GM23338 (cell line): Measurements from ENCODE around the gene ZBTB7C. TPM values are rescaled to one million over a fixed set of nuclear protein-coding genes. Genes with fewer than 3 reads are reported as not detected.

Experiments
- ATAC-seq: fragments of 200-7000 bp; cut with Tn5 transposase; 3 replicates; pipeline ENCODE4 v1.9.1; 2020
- DNase-seq: peaks from one replicate; pipeline ENCODE4 v3.0.0-alpha.2; 2015; ENCODE audit warnings: low spot score
- H2AFZ ChIP-seq: fragments of 200-600 bp; sonication (generic); 2 replicates; pipeline ENCODE4 v1.8.0; 2016; ENCODE audit warnings: antibody characterized with exemption, mild to moderate bottlenecking, moderate library complexity
- H3F3A ChIP-seq: fragments of 200-600 bp; sonication (generic); replicated peaks from 2 replicates; pipeline ENCODE4 v1.8.0; 2017; ENCODE audit warnings: antibody characterized with exemption, mixed run types, low read depth
- H3K27ac ChIP-seq: fragments of 200-600 bp; sonication (generic); 2 replicates; pipeline ENCODE4 v1.6.1; 2016; ENCODE audit warnings: low read depth
- H3K27me3 ChIP-seq: fragments of 200-600 bp; sonication (generic); 2 replicates; pipeline ENCODE4 v1.8.0; 2016; ENCODE audit warnings: mild to moderate bottlenecking, mixed run types, moderate library complexity; ENCODE audit not compliant: insufficient read depth
- H3K36me3 ChIP-seq: fragments of 200-600 bp; sonication (generic); 2 replicates; pipeline ENCODE4 v1.8.0; 2016; ENCODE audit warnings: mild to moderate bottlenecking; ENCODE audit not compliant: insufficient read depth
- H3K4me1 ChIP-seq: fragments of 200-600 bp; sonication (generic); 2 replicates; pipeline ENCODE4 v1.8.0; 2016; ENCODE audit warnings: mild to moderate bottlenecking, moderate library complexity; ENCODE audit not compliant: insufficient read depth
- H3K4me2 ChIP-seq: fragments of 200-600 bp; sonication (generic); 2 replicates; pipeline ENCODE4 v1.7.1; 2017; ENCODE audit warnings: mixed run types
- H3K4me3 ChIP-seq: fragments of 200-600 bp; sonication (generic); 2 replicates; pipeline ENCODE4 v1.6.1; 2016; ENCODE audit warnings: mixed run types
- H3K79me2 ChIP-seq: fragments of 200-600 bp; sonication (generic); replicated peaks from 2 replicates; pipeline ENCODE4 v1.8.0; 2017; ENCODE audit warnings: mild to moderate bottlenecking; ENCODE audit not compliant: insufficient read depth
- H3K9me2 ChIP-seq: fragments of 200-600 bp; sonication (generic); 2 replicates; pipeline ENCODE4 v1.8.0; 2017; ENCODE audit not compliant: insufficient read depth
- H4K20me1 ChIP-seq: fragments of 200-600 bp; sonication (generic); replicated peaks from 2 replicates; pipeline ENCODE4 v1.8.0; 2017; ENCODE audit warnings: mild to moderate bottlenecking; ENCODE audit not compliant: insufficient read depth
- H3K27ac Mint-ChIP-seq: 2 replicates; pipeline ENCODE4 v1.8.0; 2020; ENCODE audit warnings: inconsistent platforms, mild to moderate bottlenecking, moderate library complexity, mixed read lengths
- H3K27me3 Mint-ChIP-seq: 3 replicates; pipeline ENCODE4 v1.8.0; 2022; ENCODE audit warnings: low read depth, mild to moderate bottlenecking, moderate library complexity, mixed read lengths, inconsistent platforms; ENCODE audit not compliant: insufficient read depth, poor library complexity
- H3K36me3 Mint-ChIP-seq: 3 replicates; pipeline ENCODE4 v1.8.0; 2021; ENCODE audit warnings: low read depth, mild to moderate bottlenecking, inconsistent platforms, moderate library complexity, mixed read lengths
- H3K4me1 Mint-ChIP-seq: 3 replicates; pipeline ENCODE4 v1.8.0; 2020; ENCODE audit warnings: mild to moderate bottlenecking, inconsistent platforms, mixed read lengths
- H3K4me3 Mint-ChIP-seq: 3 replicates; pipeline ENCODE4 v1.8.0; 2021; ENCODE audit warnings: moderate library complexity, mild to moderate bottlenecking, inconsistent platforms, mixed read lengths
- H3K9me3 Mint-ChIP-seq: 3 replicates; pipeline ENCODE4 v1.8.0; 2020; ENCODE audit warnings: moderate library complexity, mild to moderate bottlenecking, inconsistent platforms, mixed read lengths
- CREB1 ChIP-seq: fragments of 250-450 bp; sonication (Bioruptor Pico); IDR thresholded peaks from 2 replicates; pipeline ENCODE4 v1.5.0; 2020; ENCODE audit warnings: low read depth, mild to moderate bottlenecking, moderate library complexity
- EZH2 ChIP-seq: fragments of 200-600 bp; sonication (generic); IDR thresholded peaks from one replicate; pipeline ENCODE4 v1.8.0; 2017; ENCODE audit warnings: antibody characterized with exemption, mild to moderate bottlenecking, low read depth; ENCODE audit not compliant: unreplicated experiment
- EZH2phosphoT487 ChIP-seq: fragments of 200-600 bp; sonication (generic); IDR thresholded peaks from one replicate; pipeline ENCODE4 v1.8.1; 2018; ENCODE audit warnings: antibody characterized with exemption; ENCODE audit not compliant: unreplicated experiment
- JUNB ChIP-seq: IDR thresholded peaks from one replicate; pipeline ENCODE4 v1.6.1; 2016; ENCODE audit warnings: antibody characterized with exemption; ENCODE audit not compliant: unreplicated experiment
- NANOG ChIP-seq: IDR thresholded peaks from 2 replicates; pipeline ENCODE4 v1.6.1; 2016; ENCODE audit warnings: antibody characterized with exemption, borderline replicate concordance
- POLR2AphosphoS5 ChIP-seq: IDR thresholded peaks from 2 replicates; pipeline ENCODE4 v1.6.1; 2016; ENCODE audit warnings: antibody characterized with exemption, low read depth
- ZNF114 ChIP-seq: fragments of 250-450 bp; sonication (Bioruptor Pico); IDR thresholded peaks from 2 replicates; pipeline ENCODE4 v1.5.0; 2020; ENCODE audit warnings: mild to moderate bottlenecking, moderate library complexity
- ZNF331 ChIP-seq: fragments of 250-450 bp; sonication (Bioruptor Pico); IDR thresholded peaks from 2 replicates; pipeline ENCODE4 v1.5.0; 2020; ENCODE audit warnings: low read depth, mild to moderate bottlenecking, moderate library complexity
- polyA plus RNA-seq: library from polyadenylated mRNA; unstranded; fragments of >200 nt; fragmentation: Nextera tagmentation; extraction: Ambion mirVana; gene quantifications from 2 replicates; pipeline ENCODE4 v1.2.1, GENCODE V29; 2016
- total RNA-seq: library from RNA; depleted of rRNA; stranded (reverse); fragments of >200 nt; shearing (Covaris generic); gene quantifications from 2 replicates; pipeline ENCODE4 v1.2.3, GENCODE V29; 2014
- TF ChIP-seq, protein P1 (sequence below), 2 experiments: fragments of 200-600 bp in 1 of 2; sonication (generic) in 1 of 2; conservative IDR thresholded peaks; 2 replicates each; pipeline versions ENCODE4 v1.5.1 to v1.6.1; 2016 to 2017; ENCODE audit warnings: antibody characterized with exemption in 2 of 2, low read depth in 2 of 2, mild to moderate bottlenecking in 2 of 2, moderate library complexity in 1 of 2
- TF ChIP-seq, protein P2 (sequence below): IDR thresholded peaks from one replicate; pipeline ENCODE4 v1.6.1; 2018; ENCODE audit warnings: antibody characterized with exemption; ENCODE audit not compliant: unreplicated experiment
- TF ChIP-seq, protein P3 (sequence below): IDR thresholded peaks from 2 replicates; pipeline ENCODE4 v1.6.1; 2016; ENCODE audit warnings: antibody characterized with exemption

Gene ZBTB7C
- total and polyA plus RNA-seq, 2 experiments from 2014 or later: 0.03 to 0.14 TPM

DNA sequence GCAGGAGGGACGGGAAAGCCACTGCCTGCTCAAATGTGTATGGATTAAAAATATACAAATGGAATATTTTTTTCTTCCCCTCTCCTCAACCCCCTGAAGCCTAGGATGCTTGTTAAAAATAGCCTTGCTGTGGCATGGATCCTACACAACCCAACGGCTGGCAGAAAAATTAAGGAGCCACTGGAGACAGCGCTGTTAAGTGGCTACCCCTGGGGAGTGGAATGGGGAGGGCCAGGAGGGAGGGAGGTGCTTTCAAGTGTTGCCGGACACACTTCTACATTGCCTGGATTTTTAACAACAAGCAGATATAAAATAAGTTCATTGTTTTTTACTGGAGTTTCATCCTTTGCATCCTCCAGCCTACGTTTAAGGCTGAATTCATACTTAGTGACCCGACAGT lies 66.6 kb downstream of the ZBTB7C start:
- H3K36me3 Mint-ChIP-seq: no peaks in the 10 kb centered on the region
- no peaks in the 10 kb centered on the region; the same call in 2 of the 3 replicates for H3K9me3 Mint-ChIP-seq
- Histone ChIP-seq H3F3A (no peaks in the 10 kb centered on the region), H3K79me2 (no peaks in the 10 kb centered on the region), H3K9me2 (no peaks in the 10 kb centered on the region), H3K27ac (no peak overlapping the region), H3K4me2 (no peak overlapping the region), H3K36me3 (no peaks in the 10 kb centered on the region), H2AFZ (no peak overlapping the region), H3K4me3 (no peak overlapping the region), H4K20me1 (no peaks in the 10 kb centered on the region), H3K4me1 (no peaks in the 10 kb centered on the region; the same call in 1 of the 2 replicates), H3K27me3 (no peaks in the 10 kb centered on the region)
- peaks cover 21% of the 10 kb centered on the region; the same call in 2 of the 3 replicates for H3K4me1 Mint-ChIP-seq
- ATAC-seq (no peak), DNase-seq (no peak)
- peaks cover 5% of the 10 kb centered on the region for H3K27me3 Mint-ChIP-seq
- TF ChIP-seq EZH2: no peak
- no peak for TF ChIP-seq JUNB
- TF ChIP-seq ZNF114 (CRISPR knock-in tag): no peak
- TF ChIP-seq ZNF331 (CRISPR knock-in tag): no peak
- H3K4me3 Mint-ChIP-seq: no peak overlapping the region
- no peak overlapping the region for H3K27ac Mint-ChIP-seq

DNA sequence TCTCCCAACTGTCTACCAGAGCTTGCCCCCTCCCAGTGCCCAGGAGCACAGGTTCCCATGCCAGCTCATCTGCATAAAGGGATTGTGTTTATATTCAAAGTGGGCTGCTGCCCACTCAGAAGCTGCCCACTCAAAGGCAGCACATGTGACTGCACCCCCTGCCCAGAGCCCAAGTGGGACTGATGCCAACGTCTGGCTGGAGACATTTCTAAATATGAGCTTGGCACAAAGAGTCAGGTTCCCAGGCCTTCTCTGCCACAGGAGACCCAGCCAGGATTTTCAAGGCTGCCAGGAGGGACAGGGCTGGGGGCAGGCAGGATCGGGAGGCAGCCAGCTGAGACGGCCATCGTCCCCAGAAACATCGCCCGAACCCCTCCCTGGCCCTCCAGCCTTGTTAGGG lies 67.1 kb downstream of the ZBTB7C start:
- no peaks in the 10 kb centered on the region for H3K79me2 ChIP-seq
- DNase-seq: no peak
- TF ChIP-seq CREB1 (CRISPR knock-in tag): no peak
- no peak for TF ChIP-seq EZH2
- TF ChIP-seq JUNB: no peak
- TF ChIP-seq, protein P1, sequence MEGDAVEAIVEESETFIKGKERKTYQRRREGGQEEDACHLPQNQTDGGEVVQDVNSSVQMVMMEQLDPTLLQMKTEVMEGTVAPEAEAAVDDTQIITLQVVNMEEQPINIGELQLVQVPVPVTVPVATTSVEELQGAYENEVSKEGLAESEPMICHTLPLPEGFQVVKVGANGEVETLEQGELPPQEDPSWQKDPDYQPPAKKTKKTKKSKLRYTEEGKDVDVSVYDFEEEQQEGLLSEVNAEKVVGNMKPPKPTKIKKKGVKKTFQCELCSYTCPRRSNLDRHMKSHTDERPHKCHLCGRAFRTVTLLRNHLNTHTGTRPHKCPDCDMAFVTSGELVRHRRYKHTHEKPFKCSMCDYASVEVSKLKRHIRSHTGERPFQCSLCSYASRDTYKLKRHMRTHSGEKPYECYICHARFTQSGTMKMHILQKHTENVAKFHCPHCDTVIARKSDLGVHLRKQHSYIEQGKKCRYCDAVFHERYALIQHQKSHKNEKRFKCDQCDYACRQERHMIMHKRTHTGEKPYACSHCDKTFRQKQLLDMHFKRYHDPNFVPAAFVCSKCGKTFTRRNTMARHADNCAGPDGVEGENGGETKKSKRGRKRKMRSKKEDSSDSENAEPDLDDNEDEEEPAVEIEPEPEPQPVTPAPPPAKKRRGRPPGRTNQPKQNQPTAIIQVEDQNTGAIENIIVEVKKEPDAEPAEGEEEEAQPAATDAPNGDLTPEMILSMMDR (conservative IDR thresholded peaks at IDR 0.05; ENCODE audit: low read depth in 2 of 2): no peak
- TF ChIP-seq, protein P2, sequence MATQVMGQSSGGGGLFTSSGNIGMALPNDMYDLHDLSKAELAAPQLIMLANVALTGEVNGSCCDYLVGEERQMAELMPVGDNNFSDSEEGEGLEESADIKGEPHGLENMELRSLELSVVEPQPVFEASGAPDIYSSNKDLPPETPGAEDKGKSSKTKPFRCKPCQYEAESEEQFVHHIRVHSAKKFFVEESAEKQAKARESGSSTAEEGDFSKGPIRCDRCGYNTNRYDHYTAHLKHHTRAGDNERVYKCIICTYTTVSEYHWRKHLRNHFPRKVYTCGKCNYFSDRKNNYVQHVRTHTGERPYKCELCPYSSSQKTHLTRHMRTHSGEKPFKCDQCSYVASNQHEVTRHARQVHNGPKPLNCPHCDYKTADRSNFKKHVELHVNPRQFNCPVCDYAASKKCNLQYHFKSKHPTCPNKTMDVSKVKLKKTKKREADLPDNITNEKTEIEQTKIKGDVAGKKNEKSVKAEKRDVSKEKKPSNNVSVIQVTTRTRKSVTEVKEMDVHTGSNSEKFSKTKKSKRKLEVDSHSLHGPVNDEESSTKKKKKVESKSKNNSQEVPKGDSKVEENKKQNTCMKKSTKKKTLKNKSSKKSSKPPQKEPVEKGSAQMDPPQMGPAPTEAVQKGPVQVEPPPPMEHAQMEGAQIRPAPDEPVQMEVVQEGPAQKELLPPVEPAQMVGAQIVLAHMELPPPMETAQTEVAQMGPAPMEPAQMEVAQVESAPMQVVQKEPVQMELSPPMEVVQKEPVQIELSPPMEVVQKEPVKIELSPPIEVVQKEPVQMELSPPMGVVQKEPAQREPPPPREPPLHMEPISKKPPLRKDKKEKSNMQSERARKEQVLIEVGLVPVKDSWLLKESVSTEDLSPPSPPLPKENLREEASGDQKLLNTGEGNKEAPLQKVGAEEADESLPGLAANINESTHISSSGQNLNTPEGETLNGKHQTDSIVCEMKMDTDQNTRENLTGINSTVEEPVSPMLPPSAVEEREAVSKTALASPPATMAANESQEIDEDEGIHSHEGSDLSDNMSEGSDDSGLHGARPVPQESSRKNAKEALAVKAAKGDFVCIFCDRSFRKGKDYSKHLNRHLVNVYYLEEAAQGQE: no peak
- no peak for TF ChIP-seq POLR2AphosphoS5
- TF ChIP-seq NANOG: no peak
- TF ChIP-seq EZH2phosphoT487: no peak
- TF ChIP-seq ZNF331 (CRISPR knock-in tag): no peak
- TF ChIP-seq, protein P3, sequence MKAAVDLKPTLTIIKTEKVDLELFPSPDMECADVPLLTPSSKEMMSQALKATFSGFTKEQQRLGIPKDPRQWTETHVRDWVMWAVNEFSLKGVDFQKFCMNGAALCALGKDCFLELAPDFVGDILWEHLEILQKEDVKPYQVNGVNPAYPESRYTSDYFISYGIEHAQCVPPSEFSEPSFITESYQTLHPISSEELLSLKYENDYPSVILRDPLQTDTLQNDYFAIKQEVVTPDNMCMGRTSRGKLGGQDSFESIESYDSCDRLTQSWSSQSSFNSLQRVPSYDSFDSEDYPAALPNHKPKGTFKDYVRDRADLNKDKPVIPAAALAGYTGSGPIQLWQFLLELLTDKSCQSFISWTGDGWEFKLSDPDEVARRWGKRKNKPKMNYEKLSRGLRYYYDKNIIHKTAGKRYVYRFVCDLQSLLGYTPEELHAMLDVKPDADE: no peak

More for the DNA sequence above, 67.1 kb downstream of the ZBTB7C start:
- no peak overlapping the region for H3K4me3 Mint-ChIP-seq
- peaks cover 5% of the 10 kb centered on the region for H3K27me3 Mint-ChIP-seq
- Histone ChIP-seq H3K27ac (no peak overlapping the region), H2AFZ (no peak overlapping the region), H3F3A (no peaks in the 10 kb centered on the region), H3K9me2 (0 out of 2 replicates have a peak, but pooled peaks cover 1% of the 10 kb centered on the region), H4K20me1 (no peaks in the 10 kb centered on the region), H3K36me3 (no peaks in the 10 kb centered on the region), H3K4me1 (no peaks in the 10 kb centered on the region; the same call in 1 of the 2 replicates), H3K27me3 (no peaks in the 10 kb centered on the region), H3K4me3 (no peak overlapping the region), H3K4me2 (no peak overlapping the region)
- no peaks in the 10 kb centered on the region for H3K36me3 Mint-ChIP-seq
- no peak overlapping the region for H3K27ac Mint-ChIP-seq
- H3K4me1 Mint-ChIP-seq: peaks cover 21% of the 10 kb centered on the region; the same call in 2 of the 3 replicates
- no peaks in the 10 kb centered on the region; the same call in 2 of the 3 replicates for H3K9me3 Mint-ChIP-seq
- no peak for ATAC-seq
